Measurements from ENCODE around the gene KANK3. TPM values are rescaled to one million over a fixed set of nuclear protein-coding genes. Genes with fewer than 3 reads are reported as not detected.
A peak's percentile ranks its signal among the peaks of the same experiment; 100 is the strongest.

Gene KANK3
- total and polyA plus RNA-seq, 9 of the 15 experiments (the other 6 are each of a cell fraction or from before 2014, with no cell fraction given), result 0.03 to 0.40 (median 0.08) TPM; not detected in 6

GRCh38 chr19:8386990-8387389 is 43.9 kb upstream of the KANK3 start (continued):
- TF ChIP-seq TSHZ1 (CRISPR knock-in tag; IDR thresholded peaks at IDR 0.05) (0 out of 2 replicates have a peak, but pooled peaks have one; percentile 8), ZNF3 (CRISPR knock-in tag; IDR thresholded peaks at IDR 0.05) (no peak), RBM17 (IDR thresholded peaks at IDR 0.05; ENCODE audit: borderline replicate concordance, low read depth, low read length) (no peak), ZNF12 (CRISPR knock-in tag; IDR thresholded peaks at IDR 0.05) (no peak), ZNF134 (CRISPR knock-in tag; conservative IDR thresholded peaks at IDR 0.05) (no peak), ZNF224 (CRISPR knock-in tag; IDR thresholded peaks at IDR 0.05) (no peak), ZBED1 (IDR thresholded peaks at IDR 0.05) (no peak), ELF2 (CRISPR knock-in tag; IDR thresholded peaks at IDR 0.05) (no peak), TFE3 (CRISPR knock-in tag; IDR thresholded peaks at IDR 0.05) (no peak), SETDB1 (IDR thresholded peaks at IDR 0.05; ENCODE audit: low read length) (no peak), SAFB2 (IDR thresholded peaks at IDR 0.05; ENCODE audit: borderline replicate concordance, low read depth, low read length, severe bottlenecking) (no peak), JUND (IDR thresholded peaks at IDR 0.05; ENCODE audit: borderline replicate concordance, low read depth, low read length) (no peak), JUND (tag; IDR thresholded peaks at IDR 0.05; ENCODE audit: borderline replicate concordance, low read depth, low read length) (peak; percentile 29; the same call in 1 of the 3 replicates), GTF2B (IDR thresholded peaks at IDR 0.05; ENCODE audit: extremely low read depth, insufficient read length) (no peak), KLF6 (CRISPR knock-in tag; IDR thresholded peaks at IDR 0.05; ENCODE audit: borderline replicate concordance) (peak; percentile 77; the same call in 1 of the 2 replicates), HLTF (IDR thresholded peaks at IDR 0.05) (no peak), GATAD2A (IDR thresholded peaks at IDR 0.05) (no peak), SOX6 (IDR thresholded peaks at IDR 0.05) (no peak), HMGN3 (IDR thresholded peaks at IDR 0.05; ENCODE audit: borderline replicate concordance, extremely low read depth, insufficient read length, low read depth, low read length) (no peak), ZNF449 (CRISPR knock-in tag; IDR thresholded peaks at IDR 0.05) (no peak), GABPB2 (CRISPR knock-in tag; conservative IDR thresholded peaks at IDR 0.05) (no peak), CBX1 (IDR thresholded peaks at IDR 0.05; ENCODE audit: low read depth) (no peak)

Data from K562 (cell line).